Coronary artery (tissue), 2 donors: ENCODE measurements around the gene NRF1.

Source experiments
- DNase-seq: peaks from one replicate; pipeline ENCODE4 v3.0.0-alpha.2; 2017; ENCODE audit warnings: low spot score
- H3K27ac ChIP-seq, 2 donors: fragments of 200-600 bp; sonication (generic); one replicate each; pipeline ENCODE4 v1.5.1; 2016 to 2019
- H3K4me3 ChIP-seq: fragments of 200-600 bp; sonication (generic); 2 replicates; pipeline ENCODE4 v1.5.1; 2016; ENCODE audit warnings: mild to moderate bottlenecking, moderate library complexity
- CTCF ChIP-seq: fragments of 200-600 bp; sonication (generic); IDR thresholded peaks from one replicate; pipeline ENCODE4 v1.5.1; 2019; ENCODE audit warnings: antibody characterized with exemption

NRF1 gene

GRCh38 chr7:129688503-129689222 lies 77.1 kb downstream of the NRF1 start:
- no peak for TF ChIP-seq CTCF
- Histone ChIP-seq H3K4me3 (no peak overlapping the region), H3K27ac (no peak overlapping the region)
- no peak for DNase-seq

DNA sequence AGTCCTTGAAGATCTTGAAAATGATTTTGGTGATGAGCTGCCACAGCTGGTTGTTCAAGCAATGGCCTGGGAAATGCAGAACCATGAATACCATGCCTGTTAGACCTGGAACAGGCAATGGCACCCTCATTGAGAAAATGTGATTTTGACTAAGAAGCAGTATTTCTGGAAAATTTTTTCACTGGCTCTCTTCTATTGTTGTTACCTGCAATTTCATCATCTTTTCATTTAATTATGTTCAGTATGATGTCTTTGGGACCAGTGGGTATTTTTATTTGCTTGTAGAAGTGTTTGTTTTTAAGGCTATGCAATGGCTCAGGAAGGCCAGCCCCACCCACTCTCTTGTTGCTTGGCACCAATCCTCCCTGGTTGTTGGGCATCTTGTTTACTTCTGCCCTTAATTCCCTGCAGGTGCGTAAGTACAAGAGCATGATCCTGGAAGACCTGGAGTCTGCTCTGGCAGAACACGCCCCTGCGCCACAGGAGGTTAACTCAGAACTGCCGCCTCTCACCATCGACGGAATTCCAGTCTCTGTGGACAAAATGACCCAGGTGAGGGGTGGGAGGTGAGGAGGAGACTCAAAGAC lies 78.6 kb downstream of the NRF1 start:
- no peak for DNase-seq
- H3K27ac ChIP-seq = no peak overlapping the region
- H3K4me3 ChIP-seq = no peak overlapping the region
- TF ChIP-seq CTCF = no peak

DNA sequence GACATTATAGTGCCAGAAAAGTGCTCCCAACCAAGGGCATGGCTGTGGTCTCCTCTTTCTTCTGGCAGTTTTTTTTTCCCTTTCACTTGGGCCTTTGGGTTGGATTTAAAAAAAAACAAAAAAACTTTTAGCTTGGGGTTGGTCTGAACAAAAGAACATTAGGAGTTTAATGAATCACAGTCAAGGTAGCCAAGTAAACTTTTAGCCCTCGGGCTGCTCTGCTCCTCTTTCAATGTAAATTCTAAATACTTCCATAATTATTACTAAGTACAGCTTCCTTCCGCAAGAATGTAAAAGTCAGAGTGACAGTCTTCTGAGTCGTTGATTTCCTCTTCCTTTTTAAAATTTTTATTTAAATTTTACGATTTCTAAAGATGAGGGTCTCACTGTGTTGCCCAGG lies 79.2 kb downstream of the NRF1 start:
- no peak overlapping the region for H3K27ac ChIP-seq
- H3K4me3 ChIP-seq = no peak overlapping the region
- TF ChIP-seq CTCF = no peak
- no peak for DNase-seq

DNA sequence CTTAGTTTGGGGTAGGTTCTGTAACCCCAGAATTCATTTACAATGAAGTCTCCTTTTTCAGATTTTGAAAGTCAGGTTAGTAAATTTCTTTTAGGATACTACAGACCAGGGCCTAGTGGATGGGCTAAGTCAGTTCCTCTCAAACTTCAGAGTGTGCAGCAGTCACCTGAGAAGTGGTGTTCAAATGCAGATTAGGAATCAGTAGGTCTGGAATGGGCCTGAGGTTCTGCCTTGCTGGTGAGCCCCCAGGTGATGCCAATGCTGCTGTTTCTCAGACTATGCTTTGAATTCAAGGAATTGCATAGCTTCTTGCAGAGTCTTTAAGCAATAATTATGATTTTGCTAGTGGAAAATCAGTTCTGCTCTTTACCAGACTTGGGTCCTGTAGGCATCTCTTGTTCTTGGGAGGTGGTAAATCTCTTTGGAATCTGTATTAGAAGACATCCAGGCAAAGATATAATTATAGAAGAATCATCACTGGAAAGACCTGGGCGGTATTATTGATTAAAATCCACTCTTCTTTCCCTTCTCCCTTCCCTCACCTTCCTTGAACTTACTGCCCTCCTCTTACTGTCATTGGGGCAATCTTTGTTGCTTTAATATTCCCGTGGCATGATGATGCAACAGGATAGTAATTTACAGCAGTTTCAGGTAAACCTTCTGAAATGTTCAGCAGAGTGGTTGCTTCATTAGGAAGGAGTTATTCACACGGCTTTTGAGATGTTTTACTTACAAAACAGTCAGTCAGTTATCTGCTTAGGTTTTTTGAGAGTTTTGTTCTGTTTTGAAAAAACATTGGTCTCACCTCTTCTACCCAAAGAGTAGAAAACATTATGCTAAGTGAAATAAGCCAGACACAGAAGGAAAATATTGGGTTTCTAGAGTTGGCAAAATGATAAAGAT lies 87.2 kb downstream of the NRF1 start:
- TF ChIP-seq CTCF = no peak
- Histone ChIP-seq H3K4me3 (no peak overlapping the region), H3K27ac (no peak overlapping the region)
- no peak for DNase-seq

GRCh38 chr7:129702316-129702715 lies 90.8 kb downstream of the NRF1 start:
- TF ChIP-seq CTCF = no peak
- DNase-seq = no peak
- H3K4me3 ChIP-seq = no peak overlapping the region
- no peak overlapping the region for H3K27ac ChIP-seq

- no peak for DNase-seq
- TF ChIP-seq CTCF = no peak
- no peak overlapping the region for H3K27ac ChIP-seq
- no peak overlapping the region for H3K4me3 ChIP-seq
Measured at GRCh38 chr7:129702761-129703338, 91.3 kb downstream of the NRF1 start.
